AG04450 (cell line): ENCODE data around the gene ADAMTS17. TPM values are rescaled to one million over a fixed set of nuclear protein-coding genes. Genes with fewer than 3 reads are reported as not detected.

ENCODE experiments used
- CTCF ChIA-PET: fragments of 300-600, 350-600 bp; formaldehyde crosslinking; extraction: SDS; loops from one replicate; lab custom pipeline; 2022; ENCODE audit warnings: antibody characterized with exemption, inconsistent platforms; lab: Charles Lee
- POLR2A ChIA-PET: fragments of 350-600 bp; formaldehyde crosslinking; extraction: SDS; loops from one replicate; lab custom pipeline; 2021; ENCODE audit warnings: antibody characterized with exemption, inconsistent platforms; lab: Yijun Ruan, JAX
- DNase-seq: peaks from one replicate; pipeline ENCODE4 v3.0.0-alpha.2; 2011; ENCODE audit warnings: low read depth, low spot score
- H3K27ac ChIP-seq: one replicate; pipeline ENCODE4 v1.5.1; 2012; ENCODE audit warnings: low read depth, low read length, control low read depth
- H3K27me3 ChIP-seq: one replicate; pipeline ENCODE4 v1.6.0; 2012; ENCODE audit warnings: low read length; ENCODE audit not compliant: control insufficient read depth, insufficient read depth
- H3K4me3 ChIP-seq: 2 replicates; pipeline ENCODE4 v1.5.1; 2011; ENCODE audit warnings: mild to moderate bottlenecking, low read depth, low read length, control low read depth
- H3K9me3 ChIP-seq: 2 replicates; pipeline ENCODE4 v1.5.1; 2012; ENCODE audit warnings: low read length; ENCODE audit not compliant: control insufficient read depth, insufficient read depth
- polyA plus RNA-seq: library from polyadenylated mRNA; depleted of rRNA; stranded (reverse); fragments of >200 nt; gene quantifications from 2 replicates; pipeline ENCODE4 v1.2.3, GENCODE V29; 2011
- TF ChIP-seq, protein P1 (sequence below): IDR thresholded peaks from 2 replicates; pipeline ENCODE4 v1.5.1; 2011; ENCODE audit warnings: low read depth, low read length, control low read depth, inconsistent platforms

Gene ADAMTS17
- polyA plus RNA-seq, 1 experiment: 0.06 TPM

DNA sequence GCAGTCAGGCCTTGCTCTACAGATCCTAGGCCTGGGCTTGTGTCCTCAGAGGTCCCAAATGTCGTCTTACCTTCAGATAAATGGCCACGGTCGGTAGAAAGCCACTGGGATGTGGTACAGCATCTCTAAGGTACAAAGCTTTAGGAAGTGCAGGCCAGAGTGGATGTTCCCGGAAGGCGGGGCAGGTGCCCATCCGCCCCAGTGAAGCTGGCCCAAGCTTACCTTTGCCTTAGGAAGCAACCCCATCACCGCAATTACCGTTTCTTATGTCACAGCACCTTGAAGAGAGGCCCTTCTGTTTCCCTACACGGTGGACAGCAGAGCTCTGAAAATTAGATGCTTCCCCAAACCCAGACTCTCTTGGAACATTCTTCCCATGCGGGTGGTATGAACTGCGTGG is 368.4 kb downstream of the ADAMTS17 start:
- no peak for DNase-seq
- H3K27ac ChIP-seq: no peak overlapping the region
- peaks cover 51% of the 10 kb centered on the region for H3K9me3 ChIP-seq
- ChIA-PET POLR2A (no interaction called here), CTCF (no interaction called here)
- TF ChIP-seq, protein P1, sequence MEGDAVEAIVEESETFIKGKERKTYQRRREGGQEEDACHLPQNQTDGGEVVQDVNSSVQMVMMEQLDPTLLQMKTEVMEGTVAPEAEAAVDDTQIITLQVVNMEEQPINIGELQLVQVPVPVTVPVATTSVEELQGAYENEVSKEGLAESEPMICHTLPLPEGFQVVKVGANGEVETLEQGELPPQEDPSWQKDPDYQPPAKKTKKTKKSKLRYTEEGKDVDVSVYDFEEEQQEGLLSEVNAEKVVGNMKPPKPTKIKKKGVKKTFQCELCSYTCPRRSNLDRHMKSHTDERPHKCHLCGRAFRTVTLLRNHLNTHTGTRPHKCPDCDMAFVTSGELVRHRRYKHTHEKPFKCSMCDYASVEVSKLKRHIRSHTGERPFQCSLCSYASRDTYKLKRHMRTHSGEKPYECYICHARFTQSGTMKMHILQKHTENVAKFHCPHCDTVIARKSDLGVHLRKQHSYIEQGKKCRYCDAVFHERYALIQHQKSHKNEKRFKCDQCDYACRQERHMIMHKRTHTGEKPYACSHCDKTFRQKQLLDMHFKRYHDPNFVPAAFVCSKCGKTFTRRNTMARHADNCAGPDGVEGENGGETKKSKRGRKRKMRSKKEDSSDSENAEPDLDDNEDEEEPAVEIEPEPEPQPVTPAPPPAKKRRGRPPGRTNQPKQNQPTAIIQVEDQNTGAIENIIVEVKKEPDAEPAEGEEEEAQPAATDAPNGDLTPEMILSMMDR: no peak
- no peak overlapping the region for H3K4me3 ChIP-seq
- H3K27me3 ChIP-seq: no peaks in the 10 kb centered on the region

DNA sequence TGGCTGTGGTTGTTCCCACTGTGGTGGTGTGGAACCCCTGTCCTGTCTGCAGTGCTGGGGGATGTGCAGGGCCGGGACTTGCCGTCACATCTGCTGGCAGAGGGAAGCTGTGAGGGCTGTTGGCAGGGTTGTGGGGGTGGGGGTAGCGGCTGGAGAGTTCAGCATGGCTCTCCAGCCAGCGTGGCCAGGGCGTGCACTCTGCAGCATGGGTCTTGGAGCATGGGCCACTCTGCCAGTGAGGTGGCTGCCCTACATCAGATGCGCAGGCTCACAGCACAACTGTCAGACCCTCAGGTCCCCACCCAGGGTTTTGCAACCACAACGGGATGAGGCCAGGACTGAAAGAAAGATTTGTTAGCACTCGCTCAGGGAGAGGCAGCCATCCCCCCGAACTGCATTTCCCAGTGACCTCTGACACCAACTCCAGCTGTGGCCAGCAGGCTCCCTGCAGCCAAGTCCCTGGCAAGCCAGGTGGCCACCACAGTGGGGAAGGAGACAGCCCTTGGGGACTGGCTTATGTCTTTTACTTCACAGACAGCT is 370.8 kb downstream of the ADAMTS17 start:
- no peak for DNase-seq
- Histone ChIP-seq H3K4me3 (no peak overlapping the region), H3K27me3 (no peaks in the 10 kb centered on the region), H3K27ac (no peak overlapping the region), H3K9me3 (peaks cover 34% of the 10 kb centered on the region)
- TF ChIP-seq, protein P1: no peak
- POLR2A ChIA-PET: no interaction called here
- CTCF ChIA-PET: no interaction called here

DNA sequence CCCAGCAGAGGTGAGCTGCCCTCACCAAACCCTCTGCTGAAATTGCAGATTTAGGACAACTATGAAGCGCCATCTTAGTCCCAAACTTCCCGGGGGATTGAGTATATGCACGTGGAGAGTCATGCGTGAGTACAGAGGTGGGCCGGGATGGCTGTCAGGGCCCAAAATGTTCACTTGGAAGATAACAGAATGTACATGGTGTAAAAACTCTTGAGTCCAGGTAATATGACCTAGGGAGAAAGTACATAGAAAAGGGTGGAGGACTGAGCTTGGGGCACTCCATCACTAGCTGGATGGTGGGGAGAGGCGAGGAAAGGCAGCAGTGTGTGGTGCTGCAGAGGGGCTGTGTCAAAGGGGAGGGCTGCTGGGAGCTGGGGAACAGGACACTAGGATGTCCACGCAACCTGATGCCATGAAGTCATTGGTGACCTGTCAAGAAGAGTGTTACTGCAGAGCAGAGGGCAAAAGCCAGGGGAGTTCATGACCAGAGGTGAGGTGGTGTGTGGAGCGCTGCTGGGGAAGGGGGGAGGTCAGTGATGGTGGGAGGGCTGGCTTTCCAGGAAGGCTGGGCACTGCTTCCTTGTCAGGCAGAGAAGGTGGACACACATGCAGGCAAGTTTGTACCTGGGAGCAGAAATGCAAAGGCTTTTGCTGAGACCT is 372.4 kb downstream of the ADAMTS17 start:
- POLR2A ChIA-PET: no interaction called here
- Histone ChIP-seq H3K27ac (no peak overlapping the region), H3K9me3 (peaks cover 27% of the 10 kb centered on the region), H3K4me3 (no peak overlapping the region), H3K27me3 (no peaks in the 10 kb centered on the region)
- TF ChIP-seq, protein P1: no peak
- CTCF ChIA-PET: no interaction called here
- no peak for DNase-seq

DNA sequence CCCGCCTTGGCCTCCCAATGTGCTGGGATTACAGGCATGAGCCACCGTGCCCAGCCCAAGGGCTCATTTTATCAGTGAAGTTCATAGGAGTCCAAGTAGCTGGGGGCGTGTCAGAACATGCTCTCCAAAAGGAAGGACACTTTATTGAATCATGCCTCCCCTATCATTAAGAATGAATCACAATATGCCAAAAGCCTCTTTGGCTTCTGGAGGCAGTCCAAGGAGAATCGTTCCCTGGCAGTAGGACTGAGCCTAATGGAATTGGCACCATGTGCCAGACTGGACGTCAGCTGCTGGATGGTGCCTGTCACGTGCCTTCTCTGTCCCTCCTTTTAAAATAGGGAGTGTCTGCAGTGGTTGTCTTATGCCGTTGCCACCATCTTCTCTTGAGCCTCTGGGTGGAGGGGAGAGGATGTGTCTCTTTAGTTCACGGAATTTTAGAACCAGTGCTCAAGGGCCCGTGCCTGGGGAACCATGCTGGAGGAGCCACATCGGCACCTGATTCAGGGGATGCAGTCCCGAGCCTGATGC is 373.9 kb downstream of the ADAMTS17 start:
- no peaks in the 10 kb centered on the region for H3K27me3 ChIP-seq
- no peak for DNase-seq
- ChIA-PET CTCF (no interaction called here), POLR2A (no interaction called here)
- H3K9me3 ChIP-seq: peaks cover 24% of the 10 kb centered on the region
- TF ChIP-seq, protein P1: no peak
- H3K4me3 ChIP-seq: no peak overlapping the region
- H3K27ac ChIP-seq: no peak overlapping the region

DNA sequence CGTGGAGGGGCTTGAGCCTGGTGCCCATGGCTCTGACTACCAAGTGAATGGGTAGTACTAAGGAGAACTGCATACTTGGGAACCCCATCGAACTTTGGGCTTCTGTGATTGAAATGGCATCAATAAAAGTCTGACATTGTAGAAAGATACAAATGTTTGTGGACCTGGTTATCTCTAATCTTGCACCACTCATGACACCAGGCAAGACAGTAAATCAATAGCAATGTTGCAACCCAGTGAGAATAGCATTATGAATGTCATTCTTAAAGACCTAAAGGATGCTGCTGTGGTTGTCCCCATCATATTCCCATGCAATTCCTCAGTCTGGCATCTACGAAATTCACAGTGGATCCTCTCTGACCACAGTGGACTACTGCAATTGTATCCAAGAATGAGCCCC is 375.0 kb downstream of the ADAMTS17 start:
- Histone ChIP-seq H3K9me3 (peaks cover 24% of the 10 kb centered on the region), H3K4me3 (no peak overlapping the region), H3K27me3 (no peaks in the 10 kb centered on the region), H3K27ac (no peak overlapping the region)
- TF ChIP-seq, protein P1: no peak
- CTCF ChIA-PET: no interaction called here
- POLR2A ChIA-PET: no interaction called here
- no peak for DNase-seq
